Mesothelial cell of epicardium (in vitro differentiated cells): ENCODE measurements around the gene CYB5A. TPM values are rescaled to one million over a fixed set of nuclear protein-coding genes. Genes with fewer than 3 reads are reported as not detected.
"Not testable (repeated sequence)": the region's sequence is repeated elsewhere in the genome, so short reads cannot be mapped to it uniquely, and the experiment has no call there.

ENCODE experiments used
- DNase-seq, 2 experiments: peaks; one replicate each; pipeline ENCODE4 v3.0.0; 2021; ENCODE audit warnings: low spot score in 2 of 2; ENCODE audit not compliant: unreplicated experiment in 2 of 2
- H3K27ac Mint-ChIP-seq: 2 replicates; pipeline ENCODE4 v1.8.0; 2021; ENCODE audit warnings: mixed read lengths
- H3K27me3 Mint-ChIP-seq: 2 replicates; pipeline ENCODE4 v1.8.0; 2021; ENCODE audit warnings: low read depth, mixed read lengths
- H3K36me3 Mint-ChIP-seq: 2 replicates; pipeline ENCODE4 v1.8.0; 2021; ENCODE audit warnings: mixed read lengths
- H3K4me1 Mint-ChIP-seq: 2 replicates; pipeline ENCODE4 v1.8.0; 2021; ENCODE audit warnings: mixed read lengths
- H3K4me3 Mint-ChIP-seq: 2 replicates; pipeline ENCODE4 v1.8.0; 2021; ENCODE audit warnings: mild to moderate bottlenecking, moderate library complexity, mixed read lengths
- H3K9me3 Mint-ChIP-seq: 2 replicates; pipeline ENCODE4 v1.8.0; 2021; ENCODE audit warnings: mixed read lengths
- CTCF ChIP-seq: fragments of 200-600 bp; sonication (generic); IDR thresholded peaks from one replicate; pipeline ENCODE4 v1.5.0; 2021; ENCODE audit warnings: antibody characterized with exemption; ENCODE audit not compliant: unreplicated experiment
- total RNA-seq: library from RNA; stranded (reverse); gene quantifications from 3 replicates; pipeline ENCODE4 v1.2.1, GENCODE V29; 2021

Gene CYB5A
- total RNA-seq, 1 donor from 2014 or later = 37.6 TPM

GRCh38 chr18:74288041-74288440 lies 3.7 kb downstream of the CYB5A start:
- no peak for DNase-seq
- Mint-ChIP-seq H3K4me1 (peaks cover 28% of the 10 kb centered on the region), H3K9me3 (no peaks in the 10 kb centered on the region), H3K27me3 (no peaks in the 10 kb centered on the region), H3K27ac (no peak overlapping the region), H3K4me3 (no peak overlapping the region), H3K36me3 (no peaks in the 10 kb centered on the region)
- TF ChIP-seq CTCF = no peak

- Mint-ChIP-seq H3K27me3 (no peaks in the 10 kb centered on the region), H3K27ac (no peak overlapping the region), H3K4me1 (peaks cover 29% of the 10 kb centered on the region), H3K9me3 (no peaks in the 10 kb centered on the region), H3K36me3 (no peaks in the 10 kb centered on the region), H3K4me3 (no peak overlapping the region)
- no peak for DNase-seq
- TF ChIP-seq CTCF = no peak
Measured at GRCh38 chr18:74286856-74287255, 4.9 kb downstream of the CYB5A start.

- no peak for TF ChIP-seq CTCF
- Mint-ChIP-seq H3K4me1 (peaks cover 31% of the 10 kb centered on the region), H3K9me3 (no peaks in the 10 kb centered on the region), H3K27me3 (no peaks in the 10 kb centered on the region), H3K4me3 (no peak overlapping the region), H3K27ac (no peak overlapping the region), H3K36me3 (no peaks in the 10 kb centered on the region)
- DNase-seq = no peak
Measured at GRCh38 chr18:74286106-74286855, 5.5 kb downstream of the CYB5A start.

- not testable (repeated sequence) for H3K9me3 Mint-ChIP-seq, DNase-seq, H3K27ac Mint-ChIP-seq, H3K27me3 Mint-ChIP-seq, H3K36me3 Mint-ChIP-seq, H3K4me3 Mint-ChIP-seq
- H3K4me1 Mint-ChIP-seq = peaks cover 30% of the 10 kb centered on the region
Measured at GRCh38 chr18:74285583-74285982, 6.2 kb downstream of the CYB5A start.

- H3K27me3 Mint-ChIP-seq = no peaks in the 10 kb centered on the region
- no peak overlapping the region for H3K4me3 Mint-ChIP-seq
- no peaks in the 10 kb centered on the region for H3K9me3 Mint-ChIP-seq
- H3K4me1 Mint-ChIP-seq = peaks cover 28% of the 10 kb centered on the region
- DNase-seq = no peak
- peak overlapping the region; percentile 19 for H3K27ac Mint-ChIP-seq
- TF ChIP-seq CTCF = no peak
- no peaks in the 10 kb centered on the region for H3K36me3 Mint-ChIP-seq
Measured at GRCh38 chr18:74284980-74285355, 6.8 kb downstream of the CYB5A start.

- Mint-ChIP-seq H3K9me3 (no peaks in the 10 kb centered on the region), H3K27me3 (no peaks in the 10 kb centered on the region), H3K27ac (peak overlapping the region; percentile 19), H3K4me3 (no peak overlapping the region), H3K36me3 (no peaks in the 10 kb centered on the region), H3K4me1 (peaks cover 28% of the 10 kb centered on the region)
- TF ChIP-seq CTCF = no peak
- DNase-seq = no peak
Measured at GRCh38 chr18:74284191-74284979, 7.4 kb downstream of the CYB5A start.
